ENCODE data around the gene PDP2. TPM values are rescaled to one million over a fixed set of nuclear protein-coding genes. Genes with fewer than 3 reads are reported as not detected.

PDP2 gene
- total and polyA plus RNA-seq, 9 of the 15 experiments (the other 6 are each of a cell fraction or from before 2014, with no cell fraction given): 2.5 to 24.3 (median 7.2) TPM

- intact Hi-C loops (cut with micrococcal nuclease): loop anchor here (2.0 kb wide), 1 partner anchor 213 kb away; no protein-coding TSS in a partner anchor
- DNase-seq (ENCODE audit: extremely low read depth in 1 of 4, low spot score in 3 of 4): no peak
- BruUV-seq (replicated peaks): no TSS peak
- Histone ChIP-seq H3K4me2 (ENCODE audit: insufficient read depth, low read length) (peak overlapping the region; percentile 84; the same call in 1 of the 2 replicates), H3K36me3 (ENCODE audit: control insufficient read depth, insufficient read depth, low read length) (no peaks in the 10 kb centered on the region), H3K9me1 (ENCODE audit: control insufficient read depth, insufficient read depth, low read length) (no peaks in the 10 kb centered on the region), H3K79me2 (ENCODE audit: control insufficient read depth, insufficient read depth, low read length) (no peaks in the 10 kb centered on the region), H3K9ac (ENCODE audit: insufficient read depth in 1 of 2, low read depth in 2 of 2, low read length in 2 of 2) (0 out of 4 replicates have a peak overlapping the region, but pooled peaks of 1 of the 2 experiments have one; percentile 66), H3K27me3 (ENCODE audit: control insufficient read depth in 2 of 2, insufficient read depth in 2 of 2, low read length in 2 of 2) (no peaks in the 10 kb centered on the region), H3K4me3 (no peak overlapping the region), H3K9me3 (replicated peaks; ENCODE audit: control insufficient read depth, insufficient read depth, low read depth, low read length) (no peaks in the 10 kb centered on the region), H2AFZ (ENCODE audit: low read depth, low read length) (peak overlapping the region; percentile 92), H3K4me1 (replicated peaks in 1 of 2; ENCODE audit: control insufficient read depth in 2 of 2, insufficient read depth in 2 of 2, low read length in 2 of 2) (peaks cover 10 to 17% of the 10 kb centered on the region in 2 experiments; a peak in 4 of 5 replicates), H4K20me1 (replicated peaks; ENCODE audit: control insufficient read depth, insufficient read depth, low read length) (no peaks in the 10 kb centered on the region), H3K27ac (ENCODE audit: extremely low read depth, low read depth, low read length) (peak overlapping the region; percentile 68; the same call in 2 of the 3 replicates)
- ChIA-PET POLR2A (interaction anchor here (0.5 to 1.2 kb wide), 3 partner anchors 26 to 228 kb away, joined by 3 read pairs; no protein-coding TSS in a partner anchor), CTCF (ENCODE audit: low intra/inter-chr PET ratio) (interaction anchor here (0.7 kb wide), 1 partner anchor 280 kb away, joined by 3 read pairs; no protein-coding TSS in a partner anchor)
- in situ Hi-C loops (cut with MboI): no loop called here
- TF ChIP-seq VEZF1 (CRISPR knock-in tag; IDR thresholded peaks at IDR 0.05): peak; percentile 31
- no peak for TF ChIP-seq ELK1 (CRISPR knock-in tag; IDR thresholded peaks at IDR 0.05)
- TF ChIP-seq PCBP2 (IDR thresholded peaks at IDR 0.05; ENCODE audit: low read depth, low read length, poor library complexity, severe bottlenecking): peak; percentile 71
- peak; percentile 95 for TF ChIP-seq ZNF263 (CRISPR knock-in tag; IDR thresholded peaks at IDR 0.05; ENCODE audit: borderline replicate concordance)
- FAIRE-seq: no peak
- no peak for ATAC-seq
Measured at GRCh38 chr16:66873685-66874055, 6.6 kb upstream of the PDP2 start.

Data from K562 (cell line).